T-helper 2 cell treated with Interferon-gamma antibody and Interleukin-4, amounts not matched to agents 5 μg/mL and 100 μg/mL, for 36 hours (primary cell): ENCODE data around the gene ATP6V0E2.
"Not testable (repeated sequence)": the region's sequence is repeated elsewhere in the genome, so short reads cannot be mapped to it uniquely, and the experiment has no call there.

Source experiments
- DNase-seq: peaks from one replicate; pipeline ENCODE4 v3.0.0; 2021; ENCODE audit warnings: low spot score
- H3K27ac Mint-ChIP-seq: one replicate; pipeline ENCODE4 v1.8.0; 2021; ENCODE audit warnings: mild to moderate bottlenecking, mixed read lengths
- H3K27me3 Mint-ChIP-seq: one replicate; pipeline ENCODE4 v1.8.0; 2021; ENCODE audit warnings: low read depth, mixed read lengths
- H3K36me3 Mint-ChIP-seq: one replicate; pipeline ENCODE4 v1.8.0; 2021; ENCODE audit warnings: low read depth, mixed read lengths
- H3K4me1 Mint-ChIP-seq: one replicate; pipeline ENCODE4 v1.8.0; 2021; ENCODE audit warnings: low read depth, mixed read lengths
- H3K4me3 Mint-ChIP-seq: one replicate; pipeline ENCODE4 v1.8.0; 2022; ENCODE audit warnings: mild to moderate bottlenecking, moderate library complexity, mixed read lengths
- H3K9me3 Mint-ChIP-seq: one replicate; pipeline ENCODE4 v1.8.0; 2021; ENCODE audit warnings: mixed read lengths

Gene ATP6V0E2

DNA sequence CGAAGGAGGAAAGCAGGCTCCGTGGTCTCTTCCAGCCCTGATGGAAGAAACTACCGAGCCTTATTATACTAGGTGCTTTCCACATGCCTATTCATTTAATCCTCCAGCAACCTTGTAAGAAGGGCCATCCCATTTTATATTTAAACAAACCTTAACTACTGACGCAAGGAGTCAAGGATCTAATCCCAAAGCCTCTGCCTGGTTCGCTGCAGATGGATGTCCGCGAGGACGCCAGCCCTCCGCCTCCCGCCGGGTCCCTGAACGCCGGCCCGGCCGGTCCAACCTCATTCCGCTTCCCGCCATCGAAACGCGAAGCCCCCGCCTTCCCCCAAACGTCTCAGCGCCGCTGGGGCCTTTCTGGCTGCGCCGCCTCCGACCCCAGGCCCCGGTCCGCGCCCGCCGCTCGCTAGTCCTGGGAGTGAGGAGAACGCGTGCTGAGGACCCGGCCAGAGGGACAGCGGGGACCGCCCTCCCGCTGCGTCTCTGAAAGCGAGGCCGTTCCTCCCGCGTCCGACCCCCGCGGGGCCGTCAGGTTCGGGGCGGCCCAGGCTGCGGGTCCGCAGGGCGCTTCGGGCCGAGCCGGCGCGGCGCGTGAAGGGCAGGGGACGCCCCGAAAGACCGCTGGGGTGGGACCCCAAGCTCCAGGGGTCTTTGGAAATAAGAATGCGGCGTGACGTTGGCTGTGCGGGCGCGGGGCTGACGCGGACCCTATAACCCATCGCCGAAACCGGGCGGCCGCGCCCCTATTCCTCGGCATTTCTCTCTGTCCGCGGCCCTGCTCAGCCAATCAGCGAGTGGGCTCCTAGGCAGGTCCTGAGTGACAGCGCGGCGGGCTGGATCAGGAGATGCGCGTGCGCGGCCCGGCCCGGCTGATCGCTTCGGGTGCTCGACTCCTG, at the start of gene ATP6V0E2:
TSS of gene ATP6V0E2 (plus strand) at position 896 of the 896 bp plus-strand sequence. CDS start 97 bp downstream, outside the sequence.
- peak within 1 kb of the TSS; percentile 82 for H3K4me3 Mint-ChIP-seq
- peaks cover 27% of the 10 kb centered on the region for H3K36me3 Mint-ChIP-seq
- H3K27ac Mint-ChIP-seq, result peak within 1 kb of the TSS; percentile 85
- peaks cover 60% of the 10 kb centered on the region for H3K4me1 Mint-ChIP-seq
- peak; percentile 96 for DNase-seq
- no peaks in the 10 kb centered on the region for H3K27me3 Mint-ChIP-seq
- no peaks in the 10 kb centered on the region for H3K9me3 Mint-ChIP-seq

DNA sequence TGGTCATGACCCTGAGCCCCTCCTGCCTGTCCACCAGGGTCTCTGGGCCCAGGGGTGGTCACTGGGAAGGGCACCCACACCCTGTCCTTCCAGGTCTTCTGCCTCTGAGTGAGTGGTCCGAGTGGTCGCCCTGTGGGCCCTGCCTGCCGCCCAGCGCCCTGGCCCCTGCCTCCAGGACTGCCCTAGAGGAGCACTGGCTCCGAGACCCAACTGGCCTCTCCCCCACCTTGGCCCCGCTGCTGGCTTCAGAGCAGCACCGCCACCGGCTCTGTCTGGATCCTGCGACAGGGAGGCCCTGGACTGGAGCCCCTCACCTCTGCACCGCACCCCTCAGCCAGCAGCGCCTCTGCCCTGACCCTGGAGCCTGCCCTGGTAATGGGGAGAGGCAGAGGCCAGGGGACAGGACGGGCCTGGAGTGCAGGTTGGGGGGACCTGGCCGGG, 49.4 kb upstream of the ATP6V0E2 start:
- no peaks in the 10 kb centered on the region for H3K9me3 Mint-ChIP-seq
- H3K4me3 Mint-ChIP-seq, result no peak overlapping the region
- no peaks in the 10 kb centered on the region for H3K27me3 Mint-ChIP-seq
- no peaks in the 10 kb centered on the region for H3K36me3 Mint-ChIP-seq
- H3K27ac Mint-ChIP-seq, result no peak overlapping the region
- DNase-seq, result no peak
- no peaks in the 10 kb centered on the region for H3K4me1 Mint-ChIP-seq

DNA sequence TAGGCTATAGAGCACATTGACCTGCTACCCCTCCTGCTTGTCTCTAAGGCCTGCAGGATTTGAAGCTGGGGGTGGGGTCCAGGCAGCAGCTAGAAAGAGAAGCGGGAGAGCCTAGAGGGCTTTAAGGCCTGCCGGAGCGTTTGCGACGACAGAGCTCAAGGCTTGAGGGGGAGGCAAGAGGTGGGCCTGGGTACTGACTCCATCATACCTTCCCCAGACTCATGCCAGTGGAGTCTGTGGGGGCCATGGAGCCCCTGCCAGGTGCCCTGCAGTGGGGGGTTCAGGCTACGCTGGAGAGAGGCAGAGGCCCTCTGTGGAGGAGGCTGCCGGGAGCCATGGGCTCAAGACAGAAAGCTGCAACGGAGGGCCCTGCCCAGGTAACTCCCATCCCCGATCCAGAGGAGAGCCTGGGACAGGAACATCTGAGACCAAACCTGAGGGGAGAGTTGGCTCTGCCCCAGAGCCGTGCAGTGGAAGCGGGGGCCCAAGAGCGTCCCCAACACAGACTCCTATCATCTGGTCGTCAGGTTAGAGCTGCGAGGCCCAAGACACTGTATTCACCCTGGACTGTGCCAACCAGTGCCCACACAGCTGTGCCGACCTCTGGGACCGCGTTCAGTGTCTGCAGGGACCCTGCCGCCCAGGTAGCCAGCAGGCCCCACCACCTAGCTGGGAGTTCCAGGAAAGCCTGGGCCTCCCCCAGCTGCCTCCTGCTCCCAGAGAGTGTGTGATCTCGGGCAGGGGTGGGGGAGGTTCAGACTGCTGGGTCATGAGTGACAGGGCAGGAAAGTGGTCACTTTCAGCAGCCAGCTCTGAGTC, 48.8 kb upstream of the ATP6V0E2 start:
- H3K36me3 Mint-ChIP-seq, result no peaks in the 10 kb centered on the region
- no peaks in the 10 kb centered on the region for H3K9me3 Mint-ChIP-seq
- no peak for DNase-seq
- no peak overlapping the region for H3K27ac Mint-ChIP-seq
- no peaks in the 10 kb centered on the region for H3K27me3 Mint-ChIP-seq
- H3K4me3 Mint-ChIP-seq, result no peak overlapping the region
- no peaks in the 10 kb centered on the region for H3K4me1 Mint-ChIP-seq

DNA sequence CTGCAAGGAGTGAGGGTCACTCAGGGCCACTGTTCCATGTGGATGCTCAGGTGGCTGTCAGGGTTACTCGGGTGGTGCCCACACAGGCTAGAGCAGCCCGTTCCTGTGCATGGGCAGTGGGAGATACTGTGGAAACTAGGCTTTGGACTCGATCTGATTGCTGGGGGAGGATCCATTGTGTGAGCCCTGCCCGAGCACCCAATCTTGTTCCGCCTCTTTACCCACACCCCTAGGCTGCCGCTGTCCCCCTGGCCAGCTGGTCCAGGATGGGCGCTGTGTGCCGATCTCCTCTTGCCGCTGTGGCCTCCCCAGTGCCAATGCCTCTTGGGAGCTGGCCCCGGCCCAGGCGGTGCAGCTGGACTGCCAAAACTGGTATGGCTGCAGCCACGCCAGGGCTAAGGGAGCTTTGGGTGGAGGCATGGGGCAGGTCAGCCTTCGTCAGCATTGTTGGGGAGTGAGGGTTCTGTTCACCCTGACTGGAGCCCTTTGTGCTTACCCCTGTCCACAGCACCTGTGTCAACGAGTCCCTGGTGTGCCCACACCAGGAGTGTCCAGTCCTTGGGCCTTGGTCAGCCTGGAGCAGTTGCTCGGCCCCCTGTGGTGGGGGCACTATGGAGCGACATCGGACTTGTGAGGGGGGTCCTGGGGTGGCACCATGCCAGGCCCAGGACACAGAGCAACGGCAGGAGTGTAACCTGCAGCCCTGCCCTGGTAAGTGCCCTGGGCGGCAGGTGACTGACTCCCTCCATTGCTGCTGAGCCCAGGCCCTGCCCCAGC, 48.0 kb upstream of the ATP6V0E2 start:
- Mint-ChIP-seq H3K9me3 (no peaks in the 10 kb centered on the region), H3K4me1 (no peaks in the 10 kb centered on the region), H3K4me3 (no peak overlapping the region), H3K27me3 (no peaks in the 10 kb centered on the region), H3K36me3 (no peaks in the 10 kb centered on the region), H3K27ac (no peak overlapping the region)
- DNase-seq, result no peak

DNA sequence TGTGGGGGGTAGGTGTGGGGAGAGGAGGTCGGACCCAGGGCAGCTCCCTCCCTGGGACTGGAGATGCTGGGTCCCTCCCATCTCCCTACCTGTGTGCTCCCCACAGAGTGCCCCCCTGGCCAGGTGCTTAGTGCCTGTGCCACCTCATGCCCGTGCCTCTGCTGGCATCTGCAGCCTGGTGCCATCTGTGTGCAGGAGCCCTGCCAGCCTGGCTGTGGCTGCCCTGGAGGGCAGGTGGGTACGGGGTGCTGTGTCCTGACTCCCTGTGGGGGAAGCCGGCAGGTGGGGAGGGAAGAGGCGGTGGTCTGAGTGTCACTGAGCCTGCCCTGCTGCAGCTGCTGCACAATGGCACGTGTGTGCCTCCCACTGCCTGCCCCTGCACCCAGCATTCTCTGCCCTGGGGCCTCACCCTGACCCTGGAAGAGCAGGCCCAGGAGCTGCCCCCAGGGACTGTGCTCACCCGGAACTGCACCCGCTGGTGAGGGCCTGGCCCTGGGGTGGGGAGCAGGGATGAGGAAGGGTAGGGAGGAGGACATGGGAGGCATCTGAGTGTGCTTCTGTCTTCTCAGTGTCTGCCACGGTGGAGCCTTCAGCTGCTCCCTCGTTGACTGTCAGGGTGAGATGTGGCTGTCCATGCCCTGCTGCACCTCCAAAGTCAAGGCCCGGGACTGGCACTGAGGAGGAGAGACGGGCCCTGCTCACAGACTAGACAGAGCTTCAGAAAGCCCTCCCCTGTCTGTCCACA, 47.3 kb upstream of the ATP6V0E2 start:
- Mint-ChIP-seq H3K4me3 (no peak overlapping the region), H3K4me1 (no peaks in the 10 kb centered on the region), H3K27me3 (no peaks in the 10 kb centered on the region), H3K36me3 (no peaks in the 10 kb centered on the region), H3K9me3 (no peaks in the 10 kb centered on the region), H3K27ac (no peak overlapping the region)
- DNase-seq, result no peak

DNA sequence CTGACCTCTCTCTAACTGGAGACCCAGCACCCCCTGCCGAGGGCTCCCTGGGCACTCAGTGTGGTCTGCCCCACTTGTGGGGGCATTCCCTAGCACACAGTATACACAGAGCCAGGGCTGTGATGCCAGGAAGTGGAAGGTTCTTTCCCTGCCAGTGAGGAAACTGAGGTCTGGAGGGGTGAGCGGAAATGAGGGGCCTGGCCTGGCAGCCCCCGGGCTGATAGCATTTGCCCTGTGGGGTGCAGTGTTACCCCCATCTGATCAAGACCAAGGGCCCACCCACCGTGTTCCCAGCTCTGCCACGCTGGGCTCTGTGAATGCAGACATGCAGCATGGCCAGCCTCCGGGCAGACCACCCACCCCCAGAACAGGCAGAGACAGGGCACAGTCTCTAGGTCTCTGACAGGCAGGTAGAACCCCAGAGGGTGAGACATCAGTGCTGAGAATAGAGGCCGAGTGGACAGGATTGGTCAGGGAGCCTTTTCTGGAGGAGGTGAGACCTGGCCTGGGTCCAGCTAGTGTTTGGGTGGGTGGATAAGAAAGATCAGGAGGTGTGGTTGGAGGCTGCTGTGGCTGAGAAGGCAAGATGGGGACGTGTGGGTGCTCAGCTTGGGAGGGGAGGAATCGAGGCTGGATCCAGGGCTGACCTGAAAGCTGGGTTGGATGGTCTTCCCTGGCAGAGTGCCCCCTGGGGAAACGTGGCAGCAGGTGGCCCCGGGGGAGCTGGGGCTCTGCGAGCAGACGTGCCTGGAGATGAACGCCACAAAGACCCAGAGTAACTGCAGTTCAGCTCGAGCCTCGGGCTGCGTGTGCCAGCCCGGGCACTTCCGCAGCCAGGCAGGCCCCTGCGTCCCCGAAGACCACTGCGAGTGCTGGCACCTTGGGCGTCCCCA, 46.4 kb upstream of the ATP6V0E2 start:
- Mint-ChIP-seq H3K27me3 (no peaks in the 10 kb centered on the region), H3K4me1 (no peaks in the 10 kb centered on the region), H3K4me3 (no peak overlapping the region), H3K9me3 (no peaks in the 10 kb centered on the region), H3K36me3 (no peaks in the 10 kb centered on the region), H3K27ac (no peak overlapping the region)
- DNase-seq, result no peak

DNA sequence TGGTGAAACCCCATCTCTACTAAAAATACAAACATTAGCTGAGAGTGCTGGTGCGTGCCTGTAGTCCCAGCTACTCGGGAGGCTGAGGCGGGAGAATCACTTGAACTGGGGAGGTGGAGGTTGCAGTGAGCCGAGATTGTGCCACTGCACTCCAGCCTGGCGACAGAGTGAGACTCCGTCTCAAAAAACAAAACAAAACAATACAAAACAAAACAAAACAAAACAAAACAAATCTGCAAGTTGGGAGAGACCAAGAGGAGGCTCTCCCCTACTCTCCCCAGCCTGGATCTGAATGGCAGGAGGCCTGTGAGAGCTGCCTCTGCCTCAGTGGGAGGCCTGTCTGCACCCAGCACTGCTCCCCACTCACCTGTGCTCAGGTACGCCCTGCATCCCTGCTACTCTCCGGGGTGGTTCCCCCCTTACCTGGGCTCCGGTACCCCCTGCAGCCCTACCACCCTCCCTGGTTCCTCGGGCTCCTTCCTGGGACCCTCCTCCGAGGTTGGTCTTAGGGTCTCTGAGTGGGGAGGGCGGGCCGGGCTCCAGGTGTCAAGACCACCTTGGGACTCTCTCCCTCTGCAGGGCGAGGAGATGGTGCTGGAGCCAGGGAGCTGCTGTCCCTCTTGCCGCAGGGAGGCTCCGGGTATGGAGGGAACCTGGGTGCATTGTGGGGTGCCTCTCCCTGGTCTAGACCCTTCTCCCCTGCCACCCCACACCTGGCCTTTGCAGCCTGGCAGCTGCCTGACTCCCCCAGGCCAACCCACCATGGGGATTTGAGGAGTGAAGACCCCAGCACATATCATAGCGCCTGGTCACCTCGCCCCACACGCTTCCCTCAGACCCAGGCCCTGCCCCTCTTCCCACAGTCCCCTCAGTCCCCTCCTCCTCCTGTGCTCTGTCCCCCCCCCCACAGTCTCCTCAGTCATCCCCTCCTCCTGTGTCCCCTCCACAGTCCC, 45.1 kb upstream of the ATP6V0E2 start:
- Mint-ChIP-seq H3K36me3 (no peaks in the 10 kb centered on the region), H3K4me1 (no peaks in the 10 kb centered on the region), H3K27me3 (no peaks in the 10 kb centered on the region), H3K9me3 (no peaks in the 10 kb centered on the region), H3K27ac (no peak overlapping the region), H3K4me3 (no peak overlapping the region)
- no peak for DNase-seq

DNA sequence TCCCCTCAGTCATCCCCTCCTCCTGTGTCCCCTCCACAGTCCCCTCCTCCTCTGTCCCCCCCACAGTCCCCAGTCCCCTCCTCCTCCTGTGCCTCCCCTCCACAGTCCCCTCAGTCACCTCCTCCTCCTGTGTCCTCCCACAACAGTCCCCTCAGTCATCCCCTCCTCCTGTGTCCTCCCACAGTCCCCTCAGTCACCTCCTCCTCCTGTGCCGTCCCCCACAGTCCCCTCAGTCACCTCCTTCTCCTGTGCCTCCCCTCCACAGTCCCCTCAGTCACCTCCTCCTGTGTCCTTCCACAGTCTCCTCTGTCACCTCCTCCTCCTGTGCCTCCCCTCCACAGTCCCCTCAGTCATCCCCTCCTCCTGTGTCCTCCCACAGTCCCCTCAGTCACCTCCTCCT, 43.2 kb upstream of the ATP6V0E2 start:
- DNase-seq, H3K36me3 Mint-ChIP-seq, H3K27me3 Mint-ChIP-seq, H3K4me3 Mint-ChIP-seq, H3K4me1 Mint-ChIP-seq, H3K9me3 Mint-ChIP-seq, H3K27ac Mint-ChIP-seq: not testable (repeated sequence)

DNA sequence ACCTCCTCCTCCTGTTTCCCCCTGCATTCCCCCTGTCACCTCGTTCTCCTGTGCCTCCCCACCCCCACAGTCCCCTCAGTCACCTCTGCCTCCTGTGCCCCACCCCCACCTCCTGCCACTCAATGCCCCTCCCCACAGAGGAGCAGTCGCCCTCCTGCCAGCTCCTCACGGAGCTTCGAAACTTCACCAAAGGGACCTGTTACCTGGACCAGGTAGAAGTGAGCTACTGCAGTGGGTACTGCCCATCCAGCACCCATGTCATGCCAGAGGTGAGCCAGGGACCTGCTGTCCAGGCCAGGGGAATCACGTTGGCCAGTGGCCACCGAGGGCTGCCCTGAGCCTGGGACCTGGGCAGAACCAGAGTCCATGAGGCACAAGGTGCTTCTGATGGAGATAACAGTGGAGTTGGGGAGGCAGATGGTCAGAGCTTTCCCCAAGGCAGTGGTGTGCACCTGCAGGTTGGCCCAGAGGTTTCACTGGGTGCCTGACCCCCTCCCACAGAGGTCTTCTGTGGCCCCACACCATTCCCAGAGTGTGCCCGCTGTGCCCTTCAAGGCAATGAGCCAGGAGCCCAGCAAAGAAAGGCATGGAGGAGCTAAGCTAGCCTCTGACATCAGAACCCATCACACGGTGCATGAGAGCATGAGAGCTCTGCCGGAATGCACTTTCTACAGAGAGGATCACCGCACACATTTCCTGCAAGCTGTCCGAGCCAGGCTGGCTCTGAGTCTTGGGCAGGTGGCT, 42.6 kb upstream of the ATP6V0E2 start:
- Mint-ChIP-seq H3K9me3 (no peaks in the 10 kb centered on the region), H3K36me3 (no peaks in the 10 kb centered on the region), H3K4me3 (no peak overlapping the region), H3K27ac (no peak overlapping the region), H3K4me1 (no peaks in the 10 kb centered on the region), H3K27me3 (peaks cover 12% of the 10 kb centered on the region)
- DNase-seq, result no peak

DNA sequence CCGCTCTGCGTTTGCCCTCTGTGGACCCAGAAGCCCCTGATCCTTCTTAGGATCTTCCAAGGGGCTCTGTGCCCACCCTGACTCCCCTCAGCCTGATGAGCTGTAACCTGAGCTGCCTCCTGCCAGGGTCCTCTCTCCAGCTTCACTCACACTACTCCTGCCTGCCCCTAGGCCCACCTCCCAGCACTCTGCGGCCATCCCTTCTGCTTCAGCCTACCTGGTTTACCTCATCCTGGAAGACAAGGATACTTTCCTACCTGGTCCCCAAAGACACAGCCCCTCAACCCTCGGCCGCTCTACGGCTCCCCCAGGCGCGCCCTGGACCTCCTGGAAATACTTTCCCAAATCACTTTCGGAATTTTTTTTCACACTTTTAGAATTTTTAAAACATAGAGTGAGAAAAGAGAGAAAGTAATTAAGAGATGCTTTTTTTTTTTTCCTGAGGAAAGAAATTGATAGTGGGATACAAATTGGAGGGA, 42.0 kb upstream of the ATP6V0E2 start:
- Mint-ChIP-seq H3K27me3 (peaks cover 12% of the 10 kb centered on the region), H3K27ac (no peak overlapping the region)

DNA sequence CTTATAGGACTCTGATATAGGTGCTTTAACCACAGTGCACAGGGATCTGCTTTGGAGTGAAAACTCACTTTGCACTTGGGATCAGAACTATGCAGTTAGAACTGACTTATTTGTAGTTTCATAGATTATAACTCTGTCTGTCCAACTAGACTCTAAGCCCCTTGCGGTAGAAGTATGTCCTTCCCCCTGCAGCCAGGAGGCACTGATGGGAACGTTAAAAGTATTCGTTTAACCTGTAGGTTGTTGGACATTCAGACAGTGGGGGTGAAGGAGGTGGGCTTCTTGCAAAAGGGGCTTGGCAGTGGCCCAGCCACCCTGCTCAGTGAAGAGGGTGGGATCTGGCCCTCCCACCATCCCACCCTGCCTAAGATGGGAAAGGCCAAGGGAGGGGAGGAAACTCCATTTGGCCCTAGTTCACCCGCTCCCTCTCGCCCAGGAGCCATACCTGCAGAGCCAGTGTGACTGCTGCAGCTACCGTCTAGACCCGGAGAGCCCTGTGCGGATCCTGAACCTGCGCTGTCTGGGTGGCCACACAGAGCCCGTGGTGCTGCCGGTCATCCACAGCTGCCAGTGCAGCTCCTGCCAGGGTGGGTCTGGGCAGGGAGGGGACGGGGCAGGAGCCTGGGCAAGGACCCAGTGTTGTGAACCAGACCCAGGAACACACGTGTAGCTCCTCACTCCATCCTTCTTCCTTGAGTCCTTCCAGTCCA, 41.3 kb upstream of the ATP6V0E2 start:
- Mint-ChIP-seq H3K4me1 (peaks cover under 1% of the 10 kb centered on the region), H3K36me3 (no peaks in the 10 kb centered on the region), H3K27ac (no peak overlapping the region), H3K27me3 (peaks cover 12% of the 10 kb centered on the region), H3K9me3 (no peaks in the 10 kb centered on the region), H3K4me3 (no peak overlapping the region)
- no peak for DNase-seq

More for the DNA sequence above, 42.0 kb upstream of the ATP6V0E2 start:
- Mint-ChIP-seq H3K4me1 (no peaks in the 10 kb centered on the region), H3K4me3 (no peak overlapping the region), H3K36me3 (no peaks in the 10 kb centered on the region), H3K9me3 (no peaks in the 10 kb centered on the region)
- DNase-seq, result no peak
